Measurements from ENCODE around the gene CEP135.
"Not testable (repeated sequence)": the region's sequence is repeated elsewhere in the genome, so short reads cannot be mapped to it uniquely, and the experiment has no call there.

The CEP135 gene

DNA sequence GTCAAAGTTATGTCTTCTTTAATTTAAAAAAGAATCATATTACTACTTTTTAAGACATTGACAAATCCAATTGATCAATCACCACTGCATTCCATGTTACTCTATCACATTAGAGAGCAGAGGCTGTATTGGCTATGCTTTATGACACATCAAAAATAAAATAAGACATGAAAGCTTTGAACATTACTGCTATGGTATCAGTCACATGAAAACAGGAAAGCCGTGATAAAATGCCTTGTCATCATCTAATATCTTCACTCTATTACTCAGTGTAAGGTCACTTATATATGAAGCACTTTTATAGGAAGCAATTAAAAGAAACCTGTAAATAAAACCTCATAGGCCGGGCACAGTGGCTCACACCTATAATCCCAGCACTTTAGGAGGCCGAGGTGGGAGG is 27.7 kb upstream of the CEP135 start:
- no peaks in the 10 kb centered on the region for H3K36me3 ChIP-seq (ENCODE audit: control insufficient read depth, insufficient read depth, low read length)
- H3K27ac ChIP-seq (ENCODE audit: low read depth, low read length, severe bottlenecking): no peak overlapping the region
- no peaks in the 10 kb centered on the region for H3K9me3 ChIP-seq (ENCODE audit: control insufficient read depth, low read length)
- H3K4me1 ChIP-seq (ENCODE audit: control insufficient read depth, insufficient read depth, low read length, poor library complexity, severe bottlenecking): no peaks in the 10 kb centered on the region
- 100% methylated on average over 1 of the region's 3 CpGs; no CpG with 5 or more reads in 1 of the 2 experiments for WGBS, 2 experiments (ENCODE audit: insufficient coverage in 2 of 2)
- H3K4me3 ChIP-seq (ENCODE audit: extremely low read depth, insufficient read depth, low read length, poor library complexity, severe bottlenecking): no peak overlapping the region

DNA sequence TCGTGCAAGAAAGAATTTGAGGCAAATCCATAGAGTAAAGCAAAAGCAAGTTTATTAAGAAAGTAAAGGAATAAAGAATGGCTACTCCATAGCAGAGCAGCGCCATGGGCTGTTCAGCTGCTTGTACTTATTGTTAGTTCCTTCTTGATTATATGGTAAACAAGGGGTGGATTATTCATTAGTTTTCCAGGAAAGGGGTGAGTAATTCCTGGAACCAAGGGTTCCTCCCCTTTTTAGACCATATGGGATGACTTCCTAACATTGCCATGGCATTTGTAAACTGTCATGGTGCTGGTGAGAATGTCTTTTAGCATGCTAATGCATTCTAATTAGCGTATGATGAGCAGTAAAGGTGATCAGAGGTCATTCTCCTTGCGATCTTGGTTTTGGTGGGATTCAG is 23.5 kb upstream of the CEP135 start:
- peaks cover 5% of the 10 kb centered on the region for H3K9me3 ChIP-seq (ENCODE audit: control insufficient read depth, low read length)
- WGBS, 2 experiments (ENCODE audit: insufficient coverage in 2 of 2): 86 to 89% methylated on average over 4 of the region's 4 CpGs
- peaks cover 11% of the 10 kb centered on the region for H3K4me1 ChIP-seq (ENCODE audit: control insufficient read depth, insufficient read depth, low read length, poor library complexity, severe bottlenecking)
- H3K36me3 ChIP-seq (ENCODE audit: control insufficient read depth, insufficient read depth, low read length): no peaks in the 10 kb centered on the region
- no peak overlapping the region for H3K27ac ChIP-seq (ENCODE audit: low read depth, low read length, severe bottlenecking)
- no peak overlapping the region for H3K4me3 ChIP-seq (ENCODE audit: extremely low read depth, insufficient read depth, low read length, poor library complexity, severe bottlenecking)

DNA sequence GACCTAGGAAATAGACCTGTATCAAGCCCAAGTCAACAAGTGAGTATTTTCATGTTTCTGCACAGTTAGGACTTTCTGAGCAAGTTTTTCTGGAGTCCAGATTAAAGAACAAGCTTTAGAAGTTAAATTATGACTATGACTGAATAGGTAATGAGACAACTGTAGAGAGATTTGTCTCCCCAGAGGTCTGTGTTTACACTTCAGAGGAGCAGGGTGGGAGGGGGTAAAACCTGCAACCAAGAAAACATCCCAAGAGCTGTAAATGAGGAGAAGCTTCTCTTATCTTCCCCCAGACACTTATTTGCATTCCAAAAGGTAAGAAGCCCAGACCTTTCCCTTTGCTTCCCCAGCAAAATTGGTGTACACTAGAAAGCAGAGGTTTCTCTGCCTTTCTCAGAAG is 22.1 kb upstream of the CEP135 start:
- H3K9me3 ChIP-seq (ENCODE audit: control insufficient read depth, low read length): peaks cover 5% of the 10 kb centered on the region
- H3K27ac ChIP-seq (ENCODE audit: low read depth, low read length, severe bottlenecking): no peak overlapping the region
- H3K4me3 ChIP-seq (ENCODE audit: extremely low read depth, insufficient read depth, low read length, poor library complexity, severe bottlenecking): no peak overlapping the region
- H3K36me3 ChIP-seq (ENCODE audit: control insufficient read depth, insufficient read depth, low read length): no peaks in the 10 kb centered on the region
- H3K4me1 ChIP-seq (ENCODE audit: control insufficient read depth, insufficient read depth, low read length, poor library complexity, severe bottlenecking): peaks cover 23% of the 10 kb centered on the region

DNA sequence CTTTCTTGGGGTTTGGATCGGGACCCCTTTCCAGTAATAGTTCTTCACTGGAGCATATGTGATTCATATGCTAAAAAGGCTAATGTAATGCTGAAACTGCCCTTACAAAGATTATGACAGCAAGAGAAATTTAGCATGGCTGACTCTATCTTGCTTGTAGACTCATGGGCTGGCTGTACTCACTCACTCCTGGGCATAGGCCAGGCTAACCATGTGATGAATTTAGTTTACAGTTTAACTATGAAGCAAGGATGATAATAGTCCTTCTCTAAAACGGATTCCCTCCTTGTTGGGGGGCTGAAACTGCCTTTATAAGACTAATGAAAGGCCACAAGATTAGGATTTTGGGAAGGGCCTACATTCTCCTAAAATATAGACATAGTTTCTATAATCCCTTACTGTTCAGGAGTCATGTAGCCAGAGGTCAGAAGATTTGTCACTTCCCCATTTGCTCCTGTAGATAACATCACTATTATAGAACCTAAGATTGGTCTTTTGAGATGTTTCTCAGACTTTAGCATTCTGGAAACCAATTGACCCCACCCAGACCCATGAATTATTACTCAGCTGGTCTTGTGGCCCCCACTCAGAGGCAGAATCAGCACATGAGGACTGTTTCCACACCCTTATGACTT is 20.8 kb upstream of the CEP135 start:
- Histone ChIP-seq H3K4me1 (ENCODE audit: control insufficient read depth, insufficient read depth, low read length, poor library complexity, severe bottlenecking) (peaks cover 24% of the 10 kb centered on the region), H3K36me3 (ENCODE audit: control insufficient read depth, insufficient read depth, low read length) (no peaks in the 10 kb centered on the region), H3K9me3 (ENCODE audit: control insufficient read depth, low read length) (peaks cover 5% of the 10 kb centered on the region), H3K4me3 (ENCODE audit: extremely low read depth, insufficient read depth, low read length, poor library complexity, severe bottlenecking) (no peak overlapping the region), H3K27ac (ENCODE audit: low read depth, low read length, severe bottlenecking) (no peak overlapping the region)
- 100% methylated on average over 1 of the region's 2 CpGs; no CpG with 5 or more reads in 1 of the 2 experiments for WGBS, 2 experiments (ENCODE audit: insufficient coverage in 2 of 2)

DNA sequence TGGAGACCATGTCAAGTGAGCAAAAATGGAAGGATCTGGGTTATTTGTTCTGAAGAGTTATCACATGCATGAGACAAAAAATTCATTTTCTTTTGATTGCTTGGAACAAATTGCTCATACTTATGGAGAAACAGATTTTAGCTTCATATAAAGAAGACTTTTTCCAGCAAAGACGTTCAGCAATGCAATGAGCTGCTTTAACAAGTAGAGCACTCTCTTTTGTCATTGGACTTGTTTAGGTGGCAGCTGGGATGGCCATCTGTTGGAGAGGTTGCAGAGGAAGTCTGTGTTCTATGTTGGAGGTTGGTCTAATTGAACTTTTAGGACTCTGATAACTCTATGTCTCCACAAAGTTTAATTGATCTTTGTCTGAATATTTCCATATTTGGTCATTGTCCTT is 19.9 kb upstream of the CEP135 start:
- Histone ChIP-seq H3K36me3 (ENCODE audit: control insufficient read depth, insufficient read depth, low read length) (no peaks in the 10 kb centered on the region), H3K27ac (ENCODE audit: low read depth, low read length, severe bottlenecking) (no peak overlapping the region), H3K9me3 (ENCODE audit: control insufficient read depth, low read length) (peaks cover 5% of the 10 kb centered on the region), H3K4me3 (ENCODE audit: extremely low read depth, insufficient read depth, low read length, poor library complexity, severe bottlenecking) (no peak overlapping the region), H3K4me1 (ENCODE audit: control insufficient read depth, insufficient read depth, low read length, poor library complexity, severe bottlenecking) (peaks cover 24% of the 10 kb centered on the region)
- 80 to 91% methylated on average over 1 of the region's 1 CpG for WGBS, 2 experiments (ENCODE audit: insufficient coverage in 2 of 2)

DNA sequence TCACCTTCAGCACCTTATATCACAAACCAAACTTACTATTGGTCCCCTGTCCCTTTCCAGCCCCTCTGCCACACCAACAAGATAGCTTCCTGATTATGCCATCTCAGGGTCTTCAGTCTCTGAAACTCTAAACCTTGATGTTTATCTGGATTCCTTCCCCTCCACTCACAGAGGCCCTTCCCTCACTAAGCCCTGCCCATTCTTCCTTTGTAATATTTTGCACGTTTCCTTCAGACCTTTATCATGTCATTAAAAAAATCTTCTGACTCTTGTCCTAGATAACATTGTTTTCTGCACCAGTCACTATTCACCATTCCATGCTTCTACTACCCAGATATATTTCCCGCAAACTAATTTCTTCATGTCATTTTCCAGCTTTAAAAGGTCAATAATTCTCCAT is 17.7 kb upstream of the CEP135 start:
- Histone ChIP-seq H3K27ac (ENCODE audit: low read depth, low read length, severe bottlenecking) (no peak overlapping the region), H3K4me3 (ENCODE audit: extremely low read depth, insufficient read depth, low read length, poor library complexity, severe bottlenecking) (no peak overlapping the region), H3K9me3 (ENCODE audit: control insufficient read depth, low read length) (peaks cover 5% of the 10 kb centered on the region), H3K36me3 (ENCODE audit: control insufficient read depth, insufficient read depth, low read length) (no peaks in the 10 kb centered on the region), H3K4me1 (ENCODE audit: control insufficient read depth, insufficient read depth, low read length, poor library complexity, severe bottlenecking) (peaks cover 24% of the 10 kb centered on the region)
- WGBS, 2 experiments (ENCODE audit: insufficient coverage in 2 of 2): 44 to 63% methylated on average over 1 of the region's 2 CpGs

DNA sequence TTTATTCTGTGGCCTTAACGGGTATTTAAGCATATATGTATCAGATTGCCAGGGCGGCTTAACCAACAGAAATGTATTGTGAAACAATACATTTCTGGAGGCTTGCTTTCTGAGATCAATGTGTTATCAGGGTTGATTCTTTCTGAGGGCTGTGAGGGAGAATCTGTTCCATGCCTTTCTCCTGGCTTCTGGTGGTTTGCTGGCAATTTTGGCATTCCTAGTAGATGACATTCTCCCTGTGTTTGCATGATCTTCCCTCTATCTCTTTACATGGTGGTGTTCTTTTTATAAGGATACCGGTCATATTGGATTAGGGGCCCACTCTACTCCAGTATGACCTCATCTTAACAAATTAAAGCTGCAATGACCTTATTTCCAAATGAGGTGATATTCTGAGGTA is 16.9 kb upstream of the CEP135 start:
- WGBS, 2 experiments (ENCODE audit: insufficient coverage in 2 of 2): 100% methylated on average over 2 of the region's 3 CpGs; no CpG with 5 or more reads in 1 of the 2 experiments

DNA sequence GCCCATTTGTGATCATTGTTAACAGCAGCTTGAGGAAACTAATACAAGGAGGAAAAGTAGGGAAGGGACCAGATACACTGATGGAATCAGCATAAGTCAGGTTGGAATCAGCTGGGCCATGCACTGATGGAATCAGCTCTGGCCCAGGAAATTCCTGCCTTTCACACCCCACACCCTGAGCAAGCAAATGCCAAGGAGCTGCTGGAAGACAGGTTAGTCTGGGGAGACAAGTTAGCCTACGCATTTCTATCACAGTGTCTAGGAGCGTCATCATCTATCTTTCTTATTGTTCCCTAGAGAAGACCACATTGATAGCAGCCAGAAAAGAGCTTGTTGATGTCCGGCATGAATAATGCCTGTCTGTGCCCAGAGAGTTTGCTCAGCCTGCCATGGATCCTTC is 16.2 kb upstream of the CEP135 start:
- H3K4me1 ChIP-seq (ENCODE audit: control insufficient read depth, insufficient read depth, low read length, poor library complexity, severe bottlenecking): peaks cover 14% of the 10 kb centered on the region
- 93 to 95% methylated on average over 2 of the region's 3 CpGs for WGBS, 2 experiments (ENCODE audit: insufficient coverage in 2 of 2)
- no peak overlapping the region for H3K27ac ChIP-seq (ENCODE audit: low read depth, low read length, severe bottlenecking)
- no peak overlapping the region for H3K4me3 ChIP-seq (ENCODE audit: extremely low read depth, insufficient read depth, low read length, poor library complexity, severe bottlenecking)
- peaks cover 14% of the 10 kb centered on the region for H3K9me3 ChIP-seq (ENCODE audit: control insufficient read depth, low read length)
- no peaks in the 10 kb centered on the region for H3K36me3 ChIP-seq (ENCODE audit: control insufficient read depth, insufficient read depth, low read length)

More for the DNA sequence above, 16.9 kb upstream of the CEP135 start:
- no peaks in the 10 kb centered on the region for H3K36me3 ChIP-seq (ENCODE audit: control insufficient read depth, insufficient read depth, low read length)
- no peak overlapping the region for H3K4me3 ChIP-seq (ENCODE audit: extremely low read depth, insufficient read depth, low read length, poor library complexity, severe bottlenecking)
- peak overlapping the region; percentile 19 for H3K27ac ChIP-seq (ENCODE audit: low read depth, low read length, severe bottlenecking)
- H3K9me3 ChIP-seq (ENCODE audit: control insufficient read depth, low read length): peaks cover 7% of the 10 kb centered on the region
- H3K4me1 ChIP-seq (ENCODE audit: control insufficient read depth, insufficient read depth, low read length, poor library complexity, severe bottlenecking): peaks cover 20% of the 10 kb centered on the region

DNA sequence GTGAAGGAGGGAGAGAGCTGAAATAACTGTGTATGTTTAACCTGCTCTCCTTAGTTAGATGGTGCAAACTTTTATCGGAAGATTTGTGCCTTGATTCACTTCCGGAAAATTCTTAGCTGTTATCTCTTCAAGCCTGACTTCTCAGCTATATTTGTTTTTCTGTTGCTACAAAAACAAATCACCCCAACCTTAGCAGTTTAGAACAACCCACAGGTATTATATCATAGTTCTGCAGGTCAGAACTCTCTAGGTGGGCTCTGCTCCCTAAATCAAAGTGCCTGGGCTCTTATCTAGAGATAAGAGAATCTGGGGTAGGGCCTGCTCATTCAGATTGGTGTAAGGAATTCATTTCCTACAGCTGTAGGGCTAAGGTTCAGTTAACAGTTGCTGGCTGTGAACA is 15.1 kb upstream of the CEP135 start:
- H3K4me3 ChIP-seq (ENCODE audit: extremely low read depth, insufficient read depth, low read length, poor library complexity, severe bottlenecking): no peak overlapping the region
- 89% methylated on average over 2 of the region's 2 CpGs; no CpG with 5 or more reads in 1 of the 2 experiments for WGBS, 2 experiments (ENCODE audit: insufficient coverage in 2 of 2)
- H3K9me3 ChIP-seq (ENCODE audit: control insufficient read depth, low read length): peaks cover 17% of the 10 kb centered on the region
- H3K36me3 ChIP-seq (ENCODE audit: control insufficient read depth, insufficient read depth, low read length): no peaks in the 10 kb centered on the region
- H3K4me1 ChIP-seq (ENCODE audit: control insufficient read depth, insufficient read depth, low read length, poor library complexity, severe bottlenecking): peaks cover 14% of the 10 kb centered on the region
- H3K27ac ChIP-seq (ENCODE audit: low read depth, low read length, severe bottlenecking): peak overlapping the region; percentile 36

DNA sequence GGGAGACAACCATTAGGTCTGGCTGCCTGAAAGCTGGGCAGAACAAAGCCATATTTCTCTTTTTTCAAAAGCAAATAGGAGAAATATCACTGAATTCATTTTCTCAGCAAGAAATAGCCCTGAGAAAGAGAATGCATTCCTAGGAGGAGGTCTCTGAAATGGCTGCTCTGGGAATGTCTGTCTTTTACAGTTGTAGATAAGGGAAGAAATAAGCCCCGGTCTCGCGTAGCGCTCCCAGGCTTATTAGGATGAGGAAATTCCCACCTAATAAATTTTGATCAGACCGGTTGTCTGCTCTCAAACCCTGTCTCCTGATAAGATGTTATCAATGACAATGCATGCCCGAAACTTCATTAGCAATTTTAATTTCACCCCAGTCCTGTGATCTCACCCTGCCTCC is 12.8 kb upstream of the CEP135 start:
- not testable (repeated sequence) for H3K4me3 ChIP-seq (ENCODE audit: extremely low read depth, insufficient read depth, low read length, poor library complexity, severe bottlenecking); H3K27ac ChIP-seq (ENCODE audit: low read depth, low read length, severe bottlenecking); H3K36me3 ChIP-seq (ENCODE audit: control insufficient read depth, insufficient read depth, low read length); H3K4me1 ChIP-seq (ENCODE audit: control insufficient read depth, insufficient read depth, low read length, poor library complexity, severe bottlenecking)
- 100% methylated on average over 4 of the region's 6 CpGs; no CpG with 5 or more reads in 1 of the 2 experiments for WGBS, 2 experiments (ENCODE audit: insufficient coverage in 2 of 2)
- H3K9me3 ChIP-seq (ENCODE audit: control insufficient read depth, low read length): peaks cover 11% of the 10 kb centered on the region

DNA sequence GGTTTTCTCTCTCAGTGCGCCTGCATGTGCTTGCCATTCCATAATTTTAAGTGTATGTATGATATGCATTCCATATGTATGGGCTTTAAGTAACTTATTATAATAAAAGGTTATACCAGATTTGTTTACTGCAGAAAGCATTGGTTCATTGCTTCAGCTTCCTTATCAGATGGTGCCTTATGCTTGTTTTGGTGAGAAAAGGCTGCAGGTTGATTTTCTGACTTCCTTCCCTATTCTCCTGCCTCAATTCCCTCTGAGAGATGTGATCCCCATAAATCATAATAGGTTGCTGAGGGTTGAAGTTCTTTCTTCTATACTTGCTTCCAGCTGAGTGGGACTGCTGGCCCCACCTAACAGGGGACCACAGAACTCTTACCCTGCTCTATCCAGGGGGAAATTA is 10.3 kb upstream of the CEP135 start:
- H3K4me3 ChIP-seq (ENCODE audit: extremely low read depth, insufficient read depth, low read length, poor library complexity, severe bottlenecking): no peak overlapping the region
- no peaks in the 10 kb centered on the region for H3K4me1 ChIP-seq (ENCODE audit: control insufficient read depth, insufficient read depth, low read length, poor library complexity, severe bottlenecking)
- no CpG with 5 or more reads among the region's 1 CpG for WGBS, 2 experiments (ENCODE audit: insufficient coverage in 2 of 2)
- H3K27ac ChIP-seq (ENCODE audit: low read depth, low read length, severe bottlenecking): no peak overlapping the region
- H3K9me3 ChIP-seq (ENCODE audit: control insufficient read depth, low read length): peaks cover 11% of the 10 kb centered on the region
- H3K36me3 ChIP-seq (ENCODE audit: control insufficient read depth, insufficient read depth, low read length): no peaks in the 10 kb centered on the region
